Measurements from ENCODE around the gene PACRG. TPM values are rescaled to one million over a fixed set of nuclear protein-coding genes. Genes with fewer than 3 reads are reported as not detected.
A peak's percentile ranks its signal among the peaks of the same experiment; 100 is the strongest.

PACRG gene
- total RNA-seq, 1 experiment from 2014 or later: 0.44 TPM

DNA sequence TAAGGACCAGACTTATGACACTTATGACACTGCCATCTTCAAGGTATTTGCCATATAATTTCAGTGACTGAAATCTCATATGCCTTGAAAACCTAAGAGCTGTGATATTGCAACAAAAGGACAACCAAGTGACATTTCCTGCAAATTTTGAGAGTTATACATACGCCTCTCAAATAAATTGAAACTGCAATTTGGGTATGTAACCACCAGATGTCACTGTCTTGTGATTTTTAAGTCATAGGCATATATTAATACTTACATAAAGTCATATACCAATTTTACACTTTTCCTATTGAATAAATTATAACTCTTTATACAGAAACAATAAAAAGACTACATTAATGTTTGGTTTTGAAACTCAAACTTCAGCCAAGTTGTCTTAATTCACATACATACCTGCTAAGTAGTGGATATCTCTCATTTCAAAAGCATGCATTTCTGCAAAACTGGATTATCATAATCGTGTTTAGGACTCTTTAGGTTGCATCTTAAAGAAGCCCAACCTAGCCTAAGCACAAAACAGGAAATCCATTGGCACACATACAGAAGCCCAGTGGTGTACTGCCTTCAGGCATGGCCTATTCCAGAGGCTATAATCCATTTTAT is 180.2 kb downstream of the PACRG start:
- ChIA-PET CTCF (interaction anchor here (0.7 to 0.9 kb wide), 2 partner anchors 46 to 262 kb away, joined by 3 read pairs; no protein-coding TSS in a partner anchor), POLR2A (interaction anchor here (0.6 kb wide), 1 partner anchor 508 kb away, joined by 3 read pairs; no protein-coding TSS in a partner anchor)
- H3K27me3 Mint-ChIP-seq (ENCODE audit: low read depth): no peaks in the 10 kb centered on the region
- ATAC-seq (no peak), DNase-seq (ENCODE audit: low spot score) (no peak)
- TF ChIP-seq, protein P1, sequence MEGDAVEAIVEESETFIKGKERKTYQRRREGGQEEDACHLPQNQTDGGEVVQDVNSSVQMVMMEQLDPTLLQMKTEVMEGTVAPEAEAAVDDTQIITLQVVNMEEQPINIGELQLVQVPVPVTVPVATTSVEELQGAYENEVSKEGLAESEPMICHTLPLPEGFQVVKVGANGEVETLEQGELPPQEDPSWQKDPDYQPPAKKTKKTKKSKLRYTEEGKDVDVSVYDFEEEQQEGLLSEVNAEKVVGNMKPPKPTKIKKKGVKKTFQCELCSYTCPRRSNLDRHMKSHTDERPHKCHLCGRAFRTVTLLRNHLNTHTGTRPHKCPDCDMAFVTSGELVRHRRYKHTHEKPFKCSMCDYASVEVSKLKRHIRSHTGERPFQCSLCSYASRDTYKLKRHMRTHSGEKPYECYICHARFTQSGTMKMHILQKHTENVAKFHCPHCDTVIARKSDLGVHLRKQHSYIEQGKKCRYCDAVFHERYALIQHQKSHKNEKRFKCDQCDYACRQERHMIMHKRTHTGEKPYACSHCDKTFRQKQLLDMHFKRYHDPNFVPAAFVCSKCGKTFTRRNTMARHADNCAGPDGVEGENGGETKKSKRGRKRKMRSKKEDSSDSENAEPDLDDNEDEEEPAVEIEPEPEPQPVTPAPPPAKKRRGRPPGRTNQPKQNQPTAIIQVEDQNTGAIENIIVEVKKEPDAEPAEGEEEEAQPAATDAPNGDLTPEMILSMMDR (IDR thresholded peaks at IDR 0.05): peak; percentile 58
- no peak for TF ChIP-seq FOXJ3 (CRISPR knock-in tag; IDR thresholded peaks at IDR 0.05; ENCODE audit: borderline replicate concordance)
- TF ChIP-seq, protein P2, sequence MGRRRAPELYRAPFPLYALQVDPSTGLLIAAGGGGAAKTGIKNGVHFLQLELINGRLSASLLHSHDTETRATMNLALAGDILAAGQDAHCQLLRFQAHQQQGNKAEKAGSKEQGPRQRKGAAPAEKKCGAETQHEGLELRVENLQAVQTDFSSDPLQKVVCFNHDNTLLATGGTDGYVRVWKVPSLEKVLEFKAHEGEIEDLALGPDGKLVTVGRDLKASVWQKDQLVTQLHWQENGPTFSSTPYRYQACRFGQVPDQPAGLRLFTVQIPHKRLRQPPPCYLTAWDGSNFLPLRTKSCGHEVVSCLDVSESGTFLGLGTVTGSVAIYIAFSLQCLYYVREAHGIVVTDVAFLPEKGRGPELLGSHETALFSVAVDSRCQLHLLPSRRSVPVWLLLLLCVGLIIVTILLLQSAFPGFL (CRISPR knock-in tag; IDR thresholded peaks at IDR 0.05; ENCODE audit: borderline replicate concordance): no peak
- H3K9me3 Mint-ChIP-seq: peaks cover 8% of the 10 kb centered on the region; the same call in 1 of the 2 replicates
- no peaks in the 10 kb centered on the region for H3K36me3 Mint-ChIP-seq
- no peak overlapping the region for H3K27ac Mint-ChIP-seq
- H3K4me1 Mint-ChIP-seq: 0 out of 2 replicates have a peak, but pooled peaks cover 2% of the 10 kb centered on the region
- no peak overlapping the region for H3K4me3 Mint-ChIP-seq

DNA sequence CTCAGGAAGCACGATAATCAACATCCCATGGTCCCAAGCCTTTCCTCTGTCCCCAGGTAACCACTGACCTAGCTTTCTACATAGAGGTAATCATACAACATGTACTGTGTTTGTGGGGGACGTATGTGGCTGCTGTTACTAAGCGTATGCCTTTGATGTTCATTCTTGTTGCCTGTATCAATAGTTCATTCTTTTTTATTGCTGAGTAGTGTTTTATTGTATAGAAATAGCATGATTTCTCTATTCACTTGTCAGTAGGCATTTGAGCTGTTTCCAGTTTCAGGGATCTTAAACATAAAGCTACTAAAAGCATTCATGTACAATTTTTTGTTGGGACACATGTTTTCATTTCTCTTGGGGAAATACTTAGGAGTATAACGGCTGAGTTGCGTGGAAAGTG is 185.4 kb downstream of the PACRG start:
- CTCF ChIA-PET: no interaction called here

More for the DNA sequence above, 185.4 kb downstream of the PACRG start:
- Mint-ChIP-seq H3K4me1 (no peaks in the 10 kb centered on the region), H3K4me3 (no peak overlapping the region), H3K36me3 (no peaks in the 10 kb centered on the region), H3K27me3 (ENCODE audit: low read depth) (no peaks in the 10 kb centered on the region), H3K27ac (no peak overlapping the region), H3K9me3 (0 out of 2 replicates have a peak, but pooled peaks cover 3% of the 10 kb centered on the region)
- DNase-seq (ENCODE audit: low spot score): no peak
- TF ChIP-seq, protein P3, sequence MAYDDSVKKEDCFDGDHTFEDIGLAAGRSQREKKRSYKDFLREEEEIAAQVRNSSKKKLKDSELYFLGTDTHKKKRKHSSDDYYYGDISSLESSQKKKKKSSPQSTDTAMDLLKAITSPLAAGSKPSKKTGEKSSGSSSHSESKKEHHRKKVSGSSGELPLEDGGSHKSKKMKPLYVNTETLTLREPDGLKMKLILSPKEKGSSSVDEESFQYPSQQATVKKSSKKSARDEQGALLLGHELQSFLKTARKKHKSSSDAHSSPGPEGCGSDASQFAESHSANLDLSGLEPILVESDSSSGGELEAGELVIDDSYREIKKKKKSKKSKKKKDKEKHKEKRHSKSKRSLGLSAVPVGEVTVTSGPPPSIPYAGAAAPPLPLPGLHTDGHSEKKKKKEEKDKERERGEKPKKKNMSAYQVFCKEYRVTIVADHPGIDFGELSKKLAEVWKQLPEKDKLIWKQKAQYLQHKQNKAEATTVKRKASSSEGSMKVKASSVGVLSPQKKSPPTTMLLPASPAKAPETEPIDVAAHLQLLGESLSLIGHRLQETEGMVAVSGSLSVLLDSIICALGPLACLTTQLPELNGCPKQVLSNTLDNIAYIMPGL (CRISPR knock-in tag; IDR thresholded peaks at IDR 0.05): no peak
- TF ChIP-seq, protein P4, sequence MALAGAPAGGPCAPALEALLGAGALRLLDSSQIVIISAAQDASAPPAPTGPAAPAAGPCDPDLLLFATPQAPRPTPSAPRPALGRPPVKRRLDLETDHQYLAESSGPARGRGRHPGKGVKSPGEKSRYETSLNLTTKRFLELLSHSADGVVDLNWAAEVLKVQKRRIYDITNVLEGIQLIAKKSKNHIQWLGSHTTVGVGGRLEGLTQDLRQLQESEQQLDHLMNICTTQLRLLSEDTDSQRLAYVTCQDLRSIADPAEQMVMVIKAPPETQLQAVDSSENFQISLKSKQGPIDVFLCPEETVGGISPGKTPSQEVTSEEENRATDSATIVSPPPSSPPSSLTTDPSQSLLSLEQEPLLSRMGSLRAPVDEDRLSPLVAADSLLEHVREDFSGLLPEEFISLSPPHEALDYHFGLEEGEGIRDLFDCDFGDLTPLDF (CRISPR knock-in tag; IDR thresholded peaks at IDR 0.05): no peak
- TF ChIP-seq TEAD4 (CRISPR knock-in tag; IDR thresholded peaks at IDR 0.05): no peak
- no peak for TF ChIP-seq ZNF423 (CRISPR knock-in tag; IDR thresholded peaks at IDR 0.05)
- TF ChIP-seq, protein P5, sequence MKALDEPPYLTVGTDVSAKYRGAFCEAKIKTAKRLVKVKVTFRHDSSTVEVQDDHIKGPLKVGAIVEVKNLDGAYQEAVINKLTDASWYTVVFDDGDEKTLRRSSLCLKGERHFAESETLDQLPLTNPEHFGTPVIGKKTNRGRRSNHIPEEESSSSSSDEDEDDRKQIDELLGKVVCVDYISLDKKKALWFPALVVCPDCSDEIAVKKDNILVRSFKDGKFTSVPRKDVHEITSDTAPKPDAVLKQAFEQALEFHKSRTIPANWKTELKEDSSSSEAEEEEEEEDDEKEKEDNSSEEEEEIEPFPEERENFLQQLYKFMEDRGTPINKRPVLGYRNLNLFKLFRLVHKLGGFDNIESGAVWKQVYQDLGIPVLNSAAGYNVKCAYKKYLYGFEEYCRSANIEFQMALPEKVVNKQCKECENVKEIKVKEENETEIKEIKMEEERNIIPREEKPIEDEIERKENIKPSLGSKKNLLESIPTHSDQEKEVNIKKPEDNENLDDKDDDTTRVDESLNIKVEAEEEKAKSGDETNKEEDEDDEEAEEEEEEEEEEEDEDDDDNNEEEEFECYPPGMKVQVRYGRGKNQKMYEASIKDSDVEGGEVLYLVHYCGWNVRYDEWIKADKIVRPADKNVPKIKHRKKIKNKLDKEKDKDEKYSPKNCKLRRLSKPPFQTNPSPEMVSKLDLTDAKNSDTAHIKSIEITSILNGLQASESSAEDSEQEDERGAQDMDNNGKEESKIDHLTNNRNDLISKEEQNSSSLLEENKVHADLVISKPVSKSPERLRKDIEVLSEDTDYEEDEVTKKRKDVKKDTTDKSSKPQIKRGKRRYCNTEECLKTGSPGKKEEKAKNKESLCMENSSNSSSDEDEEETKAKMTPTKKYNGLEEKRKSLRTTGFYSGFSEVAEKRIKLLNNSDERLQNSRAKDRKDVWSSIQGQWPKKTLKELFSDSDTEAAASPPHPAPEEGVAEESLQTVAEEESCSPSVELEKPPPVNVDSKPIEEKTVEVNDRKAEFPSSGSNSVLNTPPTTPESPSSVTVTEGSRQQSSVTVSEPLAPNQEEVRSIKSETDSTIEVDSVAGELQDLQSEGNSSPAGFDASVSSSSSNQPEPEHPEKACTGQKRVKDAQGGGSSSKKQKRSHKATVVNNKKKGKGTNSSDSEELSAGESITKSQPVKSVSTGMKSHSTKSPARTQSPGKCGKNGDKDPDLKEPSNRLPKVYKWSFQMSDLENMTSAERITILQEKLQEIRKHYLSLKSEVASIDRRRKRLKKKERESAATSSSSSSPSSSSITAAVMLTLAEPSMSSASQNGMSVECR (CRISPR knock-in tag; IDR thresholded peaks at IDR 0.05; ENCODE audit: borderline replicate concordance): no peak
- TF ChIP-seq CREB1 (CRISPR knock-in tag; IDR thresholded peaks at IDR 0.05): no peak
- no peak for TF ChIP-seq ZNF263 (CRISPR knock-in tag; IDR thresholded peaks at IDR 0.05; ENCODE audit: low read depth)
- ATAC-seq: no peak
- POLR2A ChIA-PET: no interaction called here
